GM18511 (cell line): ENCODE results near the gene FICD.
A peak's percentile ranks its signal among the peaks of the same experiment; 100 is the strongest.

Source experiments
- ATAC-seq: cut with Tn5 transposase; IDR thresholded peaks from one replicate; pipeline ENCODE4 v1.9.1; 2021; ENCODE audit warnings: mild to moderate bottlenecking, moderate library complexity; ENCODE audit not compliant: unreplicated experiment

FICD gene

GRCh38 chr12:108498136-108498535 lies 16.9 kb upstream of the FICD start:
- no peak for ATAC-seq

GRCh38 chr12:108502922-108503321 lies 12.2 kb upstream of the FICD start:
- ATAC-seq: no peak

GRCh38 chr12:108505129-108505528 lies 9.9 kb upstream of the FICD start:
- ATAC-seq: no peak

- ATAC-seq: no peak
Measured at GRCh38 chr12:108507971-108508642, 7.0 kb upstream of the FICD start.

GRCh38 chr12:108509806-108510205 lies 5.3 kb upstream of the FICD start:
- ATAC-seq: no peak

GRCh38 chr12:108510836-108511235 lies 4.2 kb upstream of the FICD start:
- ATAC-seq: no peak

- no peak for ATAC-seq
Measured at GRCh38 chr12:108511633-108512540, 3.2 kb upstream of the FICD start.

GRCh38 chr12:108514468-108514972 lies 557 bp upstream of the FICD start:
- peak; percentile 8 for ATAC-seq

- ATAC-seq: no peak
Measured at GRCh38 chr12:108515916-108516315, 839 bp downstream of the FICD start.

GRCh38 chr12:108516511-108517275 lies 1.6 kb downstream of the FICD start:
- ATAC-seq: no peak

GRCh38 chr12:108517288-108518100 lies 2.4 kb downstream of the FICD start:
- ATAC-seq: no peak

- ATAC-seq: no peak
Measured at GRCh38 chr12:108518101-108518715, 3.1 kb downstream of the FICD start.

GRCh38 chr12:108518716-108519496 lies 3.8 kb downstream of the FICD start:
- no peak for ATAC-seq

- no peak for ATAC-seq
Measured at GRCh38 chr12:108519558-108519957, 4.5 kb downstream of the FICD start.

GRCh38 chr12:108523365-108523764 lies 8.3 kb downstream of the FICD start:
- no peak for ATAC-seq

GRCh38 chr12:108525681-108526080 lies 10.6 kb downstream of the FICD start:
- no peak for ATAC-seq

GRCh38 chr12:108526482-108527165 lies 11.5 kb downstream of the FICD start:
- ATAC-seq: no peak

GRCh38 chr12:108527166-108527496 lies 12.1 kb downstream of the FICD start:
- no peak for ATAC-seq

- no peak for ATAC-seq
Measured at GRCh38 chr12:108530161-108530560, 15.1 kb downstream of the FICD start.
